Stimulated activated CD4-positive, alpha-beta T cell treated with anti-CD3 and anti-CD28 coated beads, Interleukin-2, amount 100 ng/mL, for 24 hours (primary cell): ENCODE data around the gene TP53AIP1.

Source experiments
- DNase-seq, 2 donors: peaks; one replicate each; pipeline ENCODE4 v3.0.0-alpha.2; 2020

Gene TP53AIP1

GRCh38 chr11:128942272-128942612 lies 429 bp downstream of the TP53AIP1 start:
- no peak for DNase-seq

GRCh38 chr11:128941573-128942271 lies 949 bp downstream of the TP53AIP1 start:
- DNase-seq: no peak

GRCh38 chr11:128941110-128941509 lies 1.6 kb downstream of the TP53AIP1 start:
- no peak for DNase-seq

GRCh38 chr11:128940603-128941002 lies 2.1 kb downstream of the TP53AIP1 start:
- DNase-seq: no peak

GRCh38 chr11:128940156-128940555 lies 2.5 kb downstream of the TP53AIP1 start:
- no peak for DNase-seq

- DNase-seq: no peak
Measured at GRCh38 chr11:128939591-128939990, 3.1 kb downstream of the TP53AIP1 start.

GRCh38 chr11:128938156-128938885 lies 4.3 kb downstream of the TP53AIP1 start:
- no peak for DNase-seq

GRCh38 chr11:128937480-128937879 lies 5.2 kb downstream of the TP53AIP1 start:
- no peak for DNase-seq

GRCh38 chr11:128936606-128937251 lies 5.9 kb downstream of the TP53AIP1 start:
- DNase-seq: no peak

- no peak for DNase-seq
Measured at GRCh38 chr11:128934926-128935325, 7.7 kb downstream of the TP53AIP1 start.

- no peak for DNase-seq
Measured at GRCh38 chr11:128934351-128934750, 8.3 kb downstream of the TP53AIP1 start.

GRCh38 chr11:128933481-128934178 lies 9.0 kb downstream of the TP53AIP1 start:
- no peak for DNase-seq

GRCh38 chr11:128931668-128932067 lies 11.0 kb downstream of the TP53AIP1 start:
- DNase-seq: no peak

GRCh38 chr11:128931066-128931465 lies 11.6 kb downstream of the TP53AIP1 start:
- DNase-seq: no peak

- DNase-seq: no peak
Measured at GRCh38 chr11:128929991-128930390, 12.7 kb downstream of the TP53AIP1 start.

- DNase-seq: peak in 1 of 2 donors; percentile 15
Measured at GRCh38 chr11:128929468-128929867, 13.2 kb downstream of the TP53AIP1 start.

GRCh38 chr11:128928400-128928799 lies 14.3 kb downstream of the TP53AIP1 start:
- DNase-seq: no peak

GRCh38 chr11:128927683-128928336 lies 14.9 kb downstream of the TP53AIP1 start:
- DNase-seq: no peak

- DNase-seq: no peak
Measured at GRCh38 chr11:128927108-128927461, 15.6 kb downstream of the TP53AIP1 start.

- no peak for DNase-seq
Measured at GRCh38 chr11:128926437-128927107, 16.1 kb downstream of the TP53AIP1 start.

GRCh38 chr11:128926000-128926399 lies 16.7 kb downstream of the TP53AIP1 start:
- no peak for DNase-seq

GRCh38 chr11:128925250-128925600 lies 17.4 kb downstream of the TP53AIP1 start:
- no peak for DNase-seq
